Glomerular visceral epithelial cell (primary cell): ENCODE data around the gene CRHR1.
"Not testable (repeated sequence)": the region's sequence is repeated elsewhere in the genome, so short reads cannot be mapped to it uniquely, and the experiment has no call there.

Experiments
- DNase-seq: peaks from one replicate; pipeline ENCODE4 v3.0.0-alpha.2; 2016; ENCODE audit errors: extremely low spot score

CRHR1 gene

DNA sequence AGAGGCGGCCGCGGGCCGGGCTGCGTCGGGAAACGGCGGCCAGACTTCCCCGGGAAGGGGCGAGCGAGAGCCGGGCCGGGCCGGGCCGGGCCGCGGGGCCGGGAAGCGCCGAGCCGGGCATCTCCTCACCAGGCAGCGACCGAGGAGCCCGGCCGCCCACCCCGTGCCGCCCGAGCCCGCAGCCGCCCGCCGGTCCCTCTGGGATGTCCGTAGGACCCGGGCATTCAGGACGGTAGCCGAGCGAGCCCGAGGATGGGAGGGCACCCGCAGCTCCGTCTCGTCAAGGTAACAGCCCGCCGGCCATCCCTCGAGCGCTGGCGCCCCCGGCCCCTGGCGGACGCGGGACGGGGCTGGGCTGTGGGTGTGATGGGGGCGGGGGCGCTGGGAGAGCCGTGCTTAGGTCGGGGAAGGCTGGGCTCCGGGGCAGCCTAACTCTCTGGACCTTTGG lies at the start of gene CRHR1:
Gene CRHR1, plus strand, starts transcription at position 28 of the 448 bp plus-strand sequence. Its CDS starts 225 bp downstream, at position 253.
- no peak for DNase-seq

DNA sequence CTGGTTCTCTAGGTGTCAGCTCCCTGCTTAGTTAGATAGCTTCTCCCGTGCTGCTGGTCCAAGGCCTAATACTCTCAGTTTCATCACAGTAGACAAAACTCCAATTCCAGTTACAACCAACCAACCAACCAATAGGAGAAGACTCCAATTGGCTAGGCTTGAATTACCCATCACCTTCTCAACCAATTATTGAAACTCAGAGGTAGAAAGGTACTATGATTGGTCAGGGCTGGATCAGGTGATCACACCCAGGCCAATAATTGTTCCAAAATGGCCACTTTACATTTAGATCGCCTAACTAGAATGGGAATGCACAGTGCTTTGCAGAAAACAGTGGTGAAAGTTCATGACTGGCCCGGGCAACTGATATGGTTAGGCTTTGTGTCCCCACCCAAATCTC lies 49.5 kb upstream of the CRHR1 start:
- no peak for DNase-seq

DNA sequence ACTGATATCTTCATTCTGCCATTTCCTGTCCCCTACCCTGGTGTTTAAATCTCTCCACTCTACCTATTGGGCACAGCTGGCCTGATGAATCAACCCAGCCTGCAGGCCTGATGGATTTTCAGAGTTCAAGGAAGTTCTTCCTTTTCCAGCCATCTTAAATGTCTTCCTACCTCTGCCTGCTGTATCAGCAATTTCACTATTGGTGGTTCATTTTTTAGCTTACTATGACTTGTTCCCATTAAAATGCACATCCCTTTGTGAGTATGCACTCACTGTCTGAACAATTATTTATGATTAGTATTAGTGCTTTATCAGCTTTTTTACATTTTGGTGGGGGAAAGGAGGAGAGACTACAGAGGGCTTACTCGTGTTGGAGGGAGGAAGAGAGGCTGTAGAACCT lies 48.6 kb upstream of the CRHR1 start:
- DNase-seq, result no peak

DNA sequence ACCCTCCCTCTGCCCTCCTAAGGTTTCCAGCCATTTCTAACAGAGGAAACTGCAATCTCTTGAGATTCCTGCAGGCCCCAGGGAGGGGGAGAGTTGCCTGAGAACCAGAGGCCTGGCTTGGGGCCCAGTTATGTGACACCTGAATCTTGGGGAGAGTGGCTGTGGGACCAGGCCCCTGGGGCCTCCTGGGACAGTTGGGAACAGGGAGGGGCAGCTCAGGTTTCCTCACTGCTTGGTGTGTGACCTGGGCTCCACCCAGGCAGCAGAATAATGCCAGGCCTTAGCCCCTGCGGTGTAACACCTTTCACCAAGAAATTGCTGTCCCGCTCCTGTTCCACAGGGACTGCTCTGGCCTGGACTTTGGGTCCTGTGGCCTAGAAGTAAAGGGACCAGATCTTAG lies 44.3 kb upstream of the CRHR1 start:
- no peak for DNase-seq

DNA sequence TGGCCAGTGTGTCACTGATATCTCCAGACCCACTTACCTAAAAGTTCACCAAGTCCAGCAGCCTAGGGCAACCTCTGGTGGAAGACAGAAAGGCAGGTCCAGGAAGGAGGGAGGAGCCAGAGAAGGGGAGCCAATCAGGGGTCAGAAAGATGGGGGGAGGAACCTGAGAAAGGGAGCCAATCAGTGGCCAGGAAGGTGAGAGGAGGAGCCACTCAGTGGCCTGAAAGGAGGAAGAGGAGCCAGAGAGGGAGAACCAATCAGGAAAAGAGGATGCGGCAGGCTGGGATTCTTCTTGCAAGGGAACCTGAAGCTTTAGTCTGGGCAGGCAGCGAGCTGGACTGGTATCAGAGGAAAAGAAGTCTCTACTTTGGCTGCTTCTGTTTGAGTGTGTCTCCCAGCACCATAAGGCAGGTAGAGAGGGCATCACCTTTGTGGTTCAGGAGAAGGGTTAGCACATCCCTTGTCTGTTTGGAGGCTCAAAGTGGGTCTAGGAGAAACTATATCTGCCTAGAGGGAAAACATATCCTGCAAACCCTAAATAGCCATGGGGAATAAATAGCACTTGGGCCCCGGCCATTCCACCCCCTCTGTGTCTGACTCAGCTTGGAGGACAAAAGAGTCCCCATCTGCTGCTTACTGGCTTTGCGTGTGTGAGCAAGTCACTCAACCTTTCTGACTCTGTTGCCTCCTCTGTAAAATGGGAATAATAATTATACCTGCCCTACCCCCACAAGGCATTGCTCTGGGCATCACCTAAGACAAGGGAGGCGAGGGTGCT lies 43.4 kb upstream of the CRHR1 start:
- peak; percentile 46 for DNase-seq

DNA sequence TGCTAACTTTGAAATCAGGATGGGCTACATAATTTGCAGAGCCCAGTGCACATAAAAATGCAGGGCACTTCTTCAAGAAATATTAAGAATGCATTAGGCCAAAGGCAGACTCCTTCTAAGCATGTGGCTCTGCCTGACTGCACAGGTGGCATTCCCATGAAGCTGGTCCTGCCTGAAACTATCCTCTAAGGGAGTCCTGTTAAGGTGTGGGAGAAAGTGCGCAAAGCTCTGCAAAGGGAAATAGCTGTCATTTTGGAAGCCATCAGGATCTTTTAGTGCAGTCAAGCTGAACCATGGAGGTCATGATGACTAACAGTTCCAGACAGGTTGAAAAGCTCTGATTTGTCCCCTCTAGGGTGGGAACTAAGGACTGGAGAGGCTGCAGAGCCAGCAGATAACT lies 41.9 kb upstream of the CRHR1 start:
- peak; percentile 20 for DNase-seq

DNA sequence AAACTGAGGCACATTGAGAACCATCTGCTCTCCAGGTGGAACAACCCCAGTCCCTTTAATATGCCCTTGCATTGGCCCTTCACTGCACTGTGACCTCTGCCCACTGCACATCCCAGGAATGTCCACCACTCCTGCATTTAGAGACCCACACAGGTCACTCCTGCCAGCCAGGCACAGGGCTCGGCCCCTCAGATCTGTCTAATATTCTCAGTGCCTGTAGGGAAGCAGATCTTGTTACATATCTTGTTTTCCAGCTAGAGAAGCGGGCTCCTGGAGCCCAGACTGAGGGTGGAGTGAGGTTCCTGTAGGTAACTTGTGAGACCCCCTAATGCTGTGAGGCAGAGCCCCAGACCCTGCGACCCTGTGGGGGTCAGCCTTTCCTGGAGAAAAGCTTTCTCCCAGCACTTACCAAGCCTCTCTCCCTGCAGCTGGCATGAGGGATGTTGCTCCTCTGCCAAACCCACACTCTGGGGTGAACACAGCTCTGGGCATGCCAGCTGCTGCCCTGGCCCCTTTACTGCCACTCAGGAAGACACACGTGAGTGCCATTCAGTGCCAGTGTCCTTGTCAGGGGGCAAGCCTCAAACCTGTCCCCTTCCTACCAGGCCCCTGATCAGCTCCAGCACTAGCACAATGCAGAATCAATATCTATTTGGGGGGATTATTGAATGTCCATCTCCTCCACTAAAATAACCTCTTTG lies 40.3 kb upstream of the CRHR1 start:
- DNase-seq, result no peak

DNA sequence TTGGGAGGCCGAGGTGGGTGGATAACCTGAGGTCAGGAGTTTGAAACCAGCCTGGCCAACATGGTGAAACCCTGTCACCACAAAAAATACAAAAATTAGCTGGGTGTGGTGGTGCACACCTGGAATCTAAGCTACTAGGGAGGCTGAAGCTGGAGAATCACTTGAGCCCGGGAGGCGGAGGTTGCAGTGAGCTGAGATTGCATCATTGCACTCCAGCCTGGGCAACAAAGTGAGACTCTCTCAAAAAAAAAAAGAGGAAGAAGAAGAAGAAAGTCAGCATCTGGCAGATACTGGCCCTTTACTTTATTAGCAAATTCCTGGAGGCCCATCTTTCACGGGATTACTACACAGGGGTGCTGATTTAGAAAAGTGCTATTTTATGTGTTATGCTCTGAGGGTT lies 39.3 kb upstream of the CRHR1 start:
- DNase-seq, result not testable (repeated sequence)

DNA sequence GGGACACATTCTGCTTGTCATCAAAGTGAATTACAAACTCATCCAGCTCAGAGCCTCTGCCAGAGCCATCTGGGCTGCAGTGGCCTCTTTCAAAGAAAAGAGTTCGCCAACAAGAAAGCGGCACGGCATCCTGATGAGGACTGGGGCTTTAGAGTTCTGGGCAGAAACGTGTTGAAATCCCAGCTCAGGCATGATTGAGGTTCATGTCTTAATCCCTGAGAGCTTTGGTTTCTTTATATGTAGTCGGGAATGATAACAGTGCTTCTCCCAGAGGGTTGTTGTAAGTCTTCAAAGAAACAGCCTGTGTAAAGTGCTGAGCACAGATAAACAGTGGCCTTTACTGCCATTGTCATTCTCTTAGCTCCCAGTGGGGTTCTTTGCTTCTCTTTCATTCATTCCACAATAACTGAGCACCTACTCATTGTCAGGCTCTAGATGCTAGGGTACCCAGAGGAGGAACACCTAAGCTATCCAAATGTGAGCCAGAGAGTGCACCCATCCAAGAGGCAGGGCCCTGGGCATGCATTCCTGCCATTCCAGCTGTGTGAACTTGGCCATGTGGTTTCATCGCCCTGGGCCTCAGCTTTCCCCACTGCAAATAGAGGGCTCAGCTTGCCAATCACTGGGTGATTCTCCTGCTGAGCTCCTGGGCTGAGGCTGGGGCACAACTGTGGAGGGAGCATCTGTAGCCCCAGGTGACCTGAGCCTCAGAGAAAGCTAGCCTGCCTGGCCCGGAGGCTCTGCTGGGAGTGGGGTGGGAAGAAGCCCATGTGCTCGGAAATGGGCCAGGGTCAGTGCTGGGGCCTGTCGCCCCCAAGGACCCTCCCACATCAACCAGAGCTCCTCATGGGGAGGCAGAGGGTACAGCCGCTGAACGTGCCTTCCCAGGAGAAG lies 38.3 kb upstream of the CRHR1 start:
- DNase-seq, result no peak

DNA sequence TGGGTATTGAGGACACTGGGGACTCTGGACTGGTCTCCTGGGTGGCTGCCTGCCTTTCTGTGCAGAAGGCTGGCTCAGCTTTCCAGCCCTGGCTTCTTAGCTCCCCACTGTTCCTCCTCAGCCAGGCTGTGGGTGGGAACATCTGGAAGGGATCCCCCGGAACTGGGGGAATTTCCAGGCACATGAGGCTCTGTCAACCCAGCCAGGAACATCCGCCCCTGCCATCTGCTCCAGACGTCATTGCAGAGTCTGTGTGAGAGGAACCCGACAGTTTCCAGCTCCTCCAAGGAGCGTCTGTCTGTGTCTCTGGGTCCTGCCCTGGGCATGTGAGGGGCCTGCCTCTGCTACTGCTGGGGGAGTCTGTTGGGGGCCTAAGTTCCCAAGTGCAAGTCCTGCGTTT lies 36.2 kb upstream of the CRHR1 start:
- DNase-seq, result no peak

DNA sequence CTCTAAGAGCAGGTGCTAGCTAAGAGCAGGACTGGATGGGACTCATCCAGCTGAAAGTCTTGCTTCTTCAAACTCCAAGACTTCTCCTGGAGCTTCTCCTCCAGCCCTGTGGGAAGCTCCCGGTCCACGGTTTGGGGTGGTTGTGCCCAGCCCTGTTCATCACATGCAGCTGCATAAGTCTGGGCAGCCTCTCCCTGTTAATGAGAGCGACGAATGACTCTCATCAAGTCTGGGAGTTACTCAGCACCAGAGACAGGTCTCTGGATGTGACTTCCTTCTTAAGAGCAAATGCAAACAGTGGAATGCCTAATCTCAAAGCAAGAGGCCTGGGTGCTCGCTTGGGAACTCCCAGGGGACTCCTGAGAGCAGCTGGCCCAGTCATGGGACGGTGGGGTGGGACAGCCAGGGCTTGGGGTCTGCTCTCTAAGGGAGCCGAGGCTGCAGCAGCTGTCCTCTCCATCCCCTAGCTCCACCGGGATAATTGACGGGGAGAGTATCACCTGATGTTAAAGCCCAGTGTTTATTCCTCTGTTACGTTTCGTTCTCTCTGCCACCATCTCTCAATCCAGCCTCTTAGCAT lies 35.3 kb upstream of the CRHR1 start:
- DNase-seq, result no peak

DNA sequence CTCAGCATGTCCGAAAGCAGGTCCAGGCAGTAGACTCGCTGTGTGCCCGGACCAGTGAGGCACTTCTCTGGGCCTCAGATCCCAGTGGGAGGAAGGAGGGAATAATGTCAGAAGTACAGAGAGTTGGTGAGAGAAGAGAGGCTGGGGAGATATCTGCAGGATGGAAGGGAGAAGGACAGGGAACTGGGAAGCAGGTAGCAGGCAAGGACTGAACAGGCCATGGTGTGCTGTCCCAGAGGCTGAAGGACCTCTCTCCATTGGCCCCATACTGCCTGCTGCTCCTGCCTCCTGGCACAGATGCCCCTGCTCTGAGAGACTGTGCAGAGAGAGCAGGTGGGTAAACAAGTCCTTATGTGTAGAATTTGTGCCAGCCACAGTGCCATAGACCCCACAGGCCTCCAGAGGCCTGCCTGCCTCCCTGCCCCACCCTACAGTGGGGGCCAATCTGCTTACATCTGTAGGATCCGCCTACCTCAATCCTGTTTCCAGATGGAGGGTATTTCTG lies 34.2 kb upstream of the CRHR1 start:
- DNase-seq, result no peak

DNA sequence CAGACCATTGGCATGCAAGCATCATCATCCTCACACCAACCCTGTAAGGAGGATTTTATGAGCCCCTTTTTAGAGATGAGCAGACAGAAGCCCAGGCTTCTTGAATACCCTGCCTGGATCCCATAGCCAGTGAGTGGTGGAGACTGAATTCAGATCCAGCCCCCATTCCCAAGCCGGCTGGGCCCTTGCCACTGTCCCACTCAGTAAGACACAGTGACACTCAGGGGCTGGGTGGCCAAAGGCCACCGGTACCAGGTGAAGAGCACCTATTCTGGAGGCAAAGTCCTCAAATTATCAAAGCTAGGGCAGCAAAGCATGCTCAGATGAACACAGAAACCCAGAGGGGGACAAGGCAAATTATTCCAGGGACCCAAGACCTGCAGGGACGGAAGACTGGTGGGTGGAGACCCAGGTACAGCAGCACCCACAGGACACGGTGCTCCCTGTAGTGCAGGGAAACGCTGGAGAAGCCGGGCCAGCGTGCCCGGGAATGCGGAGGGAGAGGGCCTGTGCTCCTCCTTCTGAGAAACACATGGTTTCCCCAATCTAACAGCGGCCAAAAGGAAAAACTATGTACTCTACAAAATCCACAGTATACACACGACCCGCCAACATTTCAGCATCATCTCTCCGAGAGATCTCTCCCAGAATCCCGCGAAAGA lies 33.2 kb upstream of the CRHR1 start:
- no peak for DNase-seq

DNA sequence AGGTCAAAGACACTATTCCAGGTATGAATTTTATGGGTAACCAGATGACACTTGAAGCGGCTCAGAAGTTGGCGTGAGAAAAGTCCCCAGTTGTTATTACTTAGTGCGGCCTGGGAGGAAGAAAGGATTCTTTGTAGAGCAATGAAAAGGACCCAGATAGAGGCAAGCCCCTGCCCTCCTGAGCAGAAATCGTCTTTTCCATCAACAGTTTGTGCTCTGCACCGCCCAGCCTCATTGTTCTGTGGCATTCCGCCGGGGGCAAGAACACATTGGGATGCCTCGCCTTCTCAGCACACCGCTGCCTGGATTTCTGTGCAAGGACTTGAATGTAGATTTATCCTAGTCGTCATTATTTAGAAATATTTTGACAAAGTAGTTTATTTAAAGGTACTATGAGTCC lies 32.7 kb upstream of the CRHR1 start:
- DNase-seq, result no peak

DNA sequence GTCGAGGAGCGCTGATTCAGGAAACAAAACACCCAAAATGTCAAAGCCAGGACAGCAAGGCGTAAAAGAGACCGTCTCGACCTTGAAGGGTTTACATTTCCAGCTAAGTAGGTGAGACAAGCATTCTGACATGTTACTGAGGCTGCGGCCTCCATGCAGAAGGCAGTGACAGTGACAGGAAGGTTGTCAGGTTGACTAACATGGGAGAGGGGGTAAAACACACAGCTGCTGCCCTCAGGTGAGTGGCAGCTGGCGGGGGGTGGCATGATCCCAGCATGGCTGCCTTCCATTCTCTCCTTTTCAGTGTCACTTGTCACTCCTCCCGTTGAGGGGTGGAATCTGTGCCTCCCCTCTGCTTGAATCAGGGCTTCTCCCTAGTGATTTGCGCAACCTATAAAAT lies 31.9 kb upstream of the CRHR1 start:
- no peak for DNase-seq

DNA sequence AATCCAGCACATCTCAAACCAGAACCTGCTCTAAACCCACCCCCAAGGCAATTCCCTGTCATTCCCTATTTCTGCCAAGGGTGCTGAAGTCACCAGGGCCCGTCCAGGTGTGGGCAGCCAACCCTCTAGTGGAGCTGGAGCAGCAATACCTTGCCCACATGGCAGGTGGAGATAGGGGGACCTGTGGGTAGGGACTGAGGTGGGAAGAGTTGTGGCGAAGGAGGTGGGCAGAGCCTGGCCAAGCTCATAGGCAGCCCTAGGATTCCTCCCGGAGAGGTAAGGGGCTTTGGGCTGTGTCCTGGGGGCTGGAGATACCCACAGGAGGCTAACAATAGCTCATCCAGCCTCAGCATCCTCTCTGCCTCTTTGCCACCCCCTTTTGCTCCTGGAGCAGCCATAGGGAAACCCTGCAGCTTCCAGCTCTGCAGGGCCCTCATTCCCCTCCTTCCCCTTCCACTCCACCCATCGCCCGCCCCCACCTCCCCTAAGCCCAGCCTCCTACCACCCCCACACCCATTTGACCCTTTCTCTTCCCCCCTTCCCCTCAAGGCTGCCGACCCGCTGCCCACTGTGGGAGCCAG lies 30.4 kb upstream of the CRHR1 start:
- DNase-seq, result no peak

DNA sequence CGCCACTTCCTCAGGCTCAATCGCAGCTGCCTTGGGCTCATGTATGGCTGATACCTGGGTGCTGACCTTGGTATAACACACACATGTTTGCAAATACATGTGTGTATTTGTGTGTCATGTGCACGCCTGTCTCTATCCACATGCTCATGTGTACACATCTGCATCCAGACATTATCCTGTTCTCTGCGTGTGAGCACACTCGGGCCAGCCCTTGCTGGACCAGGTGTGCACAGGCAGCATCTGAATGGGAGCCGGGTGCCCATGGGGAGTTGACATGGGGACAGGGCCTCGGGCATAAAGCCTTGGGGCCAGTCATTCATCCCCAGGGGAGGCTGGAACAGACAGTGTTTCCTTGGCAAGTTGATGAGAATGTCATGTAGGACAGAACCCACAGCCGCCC lies 29.1 kb upstream of the CRHR1 start:
- DNase-seq, result no peak

DNA sequence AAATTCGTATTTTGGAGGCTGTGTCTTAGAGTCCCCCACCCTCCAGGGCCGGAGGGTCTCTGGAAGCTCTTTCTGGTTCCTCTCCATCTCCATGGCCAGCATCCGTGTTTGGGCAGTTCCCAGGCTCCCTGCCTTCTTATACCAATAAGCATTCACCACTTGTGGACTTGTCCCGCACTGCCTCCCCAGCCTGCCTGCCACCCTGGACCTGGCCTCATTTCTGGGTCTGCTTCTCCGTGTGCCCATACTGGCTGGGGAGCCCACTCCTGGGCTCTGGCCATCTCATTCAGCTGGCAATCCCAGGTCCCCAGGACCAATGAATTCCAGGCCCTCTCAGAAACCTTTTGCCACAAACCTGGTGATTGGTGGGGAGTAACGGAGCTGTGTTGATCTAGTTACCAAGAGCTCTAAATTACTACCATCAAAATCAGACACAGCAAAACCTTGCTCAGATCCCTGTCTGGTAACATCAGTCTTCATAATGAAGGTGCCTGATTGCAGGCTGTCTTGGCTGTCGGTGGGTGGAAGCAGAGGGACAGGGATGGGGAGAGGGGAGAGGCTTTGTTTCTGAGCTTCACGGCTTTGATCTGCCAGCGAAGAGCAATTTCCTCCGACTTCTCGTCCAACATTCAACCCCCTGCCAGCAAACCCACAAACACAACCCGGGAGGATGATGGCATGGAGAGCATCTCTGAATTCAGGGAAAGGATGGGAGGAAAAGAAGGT lies 27.7 kb upstream of the CRHR1 start:
- no peak for DNase-seq

DNA sequence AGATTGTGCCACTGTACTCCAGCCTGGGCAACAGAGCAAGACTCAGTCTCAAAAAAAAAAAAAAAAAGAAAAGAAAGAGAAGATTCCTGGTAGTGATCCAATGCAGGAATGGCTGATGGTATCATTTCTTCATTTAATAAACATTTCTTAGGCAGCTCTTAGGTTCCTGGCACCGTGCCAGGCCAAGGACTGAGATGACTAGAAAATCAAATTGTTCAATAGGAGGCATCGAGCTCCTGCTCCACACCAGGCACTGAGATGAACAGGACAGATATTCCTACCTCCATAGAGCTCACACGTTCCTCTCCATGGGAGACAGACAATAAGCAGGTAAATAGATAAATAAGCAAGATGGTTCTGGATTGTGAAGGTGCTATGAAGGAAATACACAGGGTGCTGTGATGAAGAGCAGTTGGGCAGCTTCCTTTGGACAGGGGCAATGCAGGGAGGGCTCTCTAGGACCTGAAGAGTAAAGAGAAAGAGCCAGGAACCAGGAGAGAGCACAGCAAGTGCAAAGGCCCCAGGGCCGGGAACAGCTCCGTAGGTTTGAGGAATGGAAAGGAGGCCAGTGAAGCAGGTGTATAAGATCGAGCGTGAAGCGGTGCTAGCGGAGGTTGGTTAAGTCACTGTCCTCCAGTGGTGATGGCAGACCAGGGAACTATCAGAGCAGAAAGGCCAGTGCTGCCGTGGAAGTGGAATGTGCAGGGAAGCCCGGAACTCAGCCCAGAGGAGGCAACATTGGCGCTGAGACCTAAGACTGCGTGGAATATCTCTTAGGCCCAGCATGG lies 26.5 kb upstream of the CRHR1 start:
- DNase-seq, result no peak
